ENCODE results near the gene NKX2-2.
A peak's percentile ranks its signal among the peaks of the same experiment; 100 is the strongest.

Gene NKX2-2

DNA sequence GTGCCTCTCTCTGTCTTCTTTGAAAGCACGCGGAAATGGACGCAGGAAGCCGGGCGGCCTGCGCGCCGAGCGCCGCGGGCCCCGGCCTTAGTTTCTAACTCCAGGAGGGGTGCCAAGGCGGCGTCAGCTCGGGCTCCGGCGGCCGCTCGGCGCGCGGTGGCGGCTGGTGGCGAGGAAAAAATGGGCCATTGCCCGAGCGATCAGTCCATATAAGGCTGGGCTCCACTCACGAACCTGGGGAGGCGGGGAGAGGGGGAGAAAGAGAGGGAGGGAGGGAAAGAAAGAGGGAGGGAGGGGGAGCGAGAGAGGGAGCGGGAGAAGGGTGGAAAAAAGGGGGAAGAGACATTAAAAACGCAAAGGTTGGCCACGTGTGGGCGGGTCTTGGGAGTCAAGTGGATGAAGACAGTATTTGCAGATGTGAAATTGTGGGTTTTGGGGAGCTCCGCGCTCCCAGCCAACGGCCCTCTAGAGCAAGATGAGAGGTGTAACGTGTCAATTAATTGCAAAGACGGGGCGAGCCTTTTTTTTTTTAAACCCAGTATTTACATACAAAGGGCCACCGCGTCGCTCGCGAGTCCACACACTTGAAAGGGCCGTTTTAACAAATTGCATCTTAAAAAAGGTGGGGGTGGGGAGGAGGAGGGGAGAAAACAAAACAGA, at the start of gene NKX2-2:
NKX2-2 (minus strand) TSS at position 184 of the 660 bp plus-strand sequence. CDS start 395 bp downstream, outside the sequence.
- DNase-seq (ENCODE audit: low spot score), result peak; percentile 50
- TF ChIP-seq, protein P1, sequence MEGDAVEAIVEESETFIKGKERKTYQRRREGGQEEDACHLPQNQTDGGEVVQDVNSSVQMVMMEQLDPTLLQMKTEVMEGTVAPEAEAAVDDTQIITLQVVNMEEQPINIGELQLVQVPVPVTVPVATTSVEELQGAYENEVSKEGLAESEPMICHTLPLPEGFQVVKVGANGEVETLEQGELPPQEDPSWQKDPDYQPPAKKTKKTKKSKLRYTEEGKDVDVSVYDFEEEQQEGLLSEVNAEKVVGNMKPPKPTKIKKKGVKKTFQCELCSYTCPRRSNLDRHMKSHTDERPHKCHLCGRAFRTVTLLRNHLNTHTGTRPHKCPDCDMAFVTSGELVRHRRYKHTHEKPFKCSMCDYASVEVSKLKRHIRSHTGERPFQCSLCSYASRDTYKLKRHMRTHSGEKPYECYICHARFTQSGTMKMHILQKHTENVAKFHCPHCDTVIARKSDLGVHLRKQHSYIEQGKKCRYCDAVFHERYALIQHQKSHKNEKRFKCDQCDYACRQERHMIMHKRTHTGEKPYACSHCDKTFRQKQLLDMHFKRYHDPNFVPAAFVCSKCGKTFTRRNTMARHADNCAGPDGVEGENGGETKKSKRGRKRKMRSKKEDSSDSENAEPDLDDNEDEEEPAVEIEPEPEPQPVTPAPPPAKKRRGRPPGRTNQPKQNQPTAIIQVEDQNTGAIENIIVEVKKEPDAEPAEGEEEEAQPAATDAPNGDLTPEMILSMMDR (IDR thresholded peaks at IDR 0.05; ENCODE audit: extremely low read depth, missing control alignments), result no peak

DNA sequence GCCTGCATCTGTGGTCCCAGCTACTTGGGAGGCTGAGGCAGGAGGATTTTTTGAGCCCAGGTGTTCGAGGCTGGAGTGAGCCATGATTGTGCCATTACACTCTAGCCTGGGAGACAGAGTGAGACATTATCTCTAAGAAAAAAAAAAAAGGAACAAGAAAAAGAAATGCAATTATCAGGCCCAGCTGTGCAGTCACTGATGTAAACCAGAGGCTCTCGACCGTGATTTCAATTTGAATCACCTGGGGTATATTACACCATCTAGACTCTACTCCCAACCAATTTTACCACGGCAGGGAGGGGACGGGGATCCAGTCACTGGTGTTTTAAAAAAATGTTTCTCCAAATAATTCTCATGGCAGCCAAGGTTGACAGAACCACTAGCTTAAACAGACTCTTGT, 48.8 kb upstream of the NKX2-2 start:
- TF ChIP-seq, protein P1 (IDR thresholded peaks at IDR 0.05; ENCODE audit: extremely low read depth, missing control alignments), result no peak
- no peak for DNase-seq (ENCODE audit: low spot score)

DNA sequence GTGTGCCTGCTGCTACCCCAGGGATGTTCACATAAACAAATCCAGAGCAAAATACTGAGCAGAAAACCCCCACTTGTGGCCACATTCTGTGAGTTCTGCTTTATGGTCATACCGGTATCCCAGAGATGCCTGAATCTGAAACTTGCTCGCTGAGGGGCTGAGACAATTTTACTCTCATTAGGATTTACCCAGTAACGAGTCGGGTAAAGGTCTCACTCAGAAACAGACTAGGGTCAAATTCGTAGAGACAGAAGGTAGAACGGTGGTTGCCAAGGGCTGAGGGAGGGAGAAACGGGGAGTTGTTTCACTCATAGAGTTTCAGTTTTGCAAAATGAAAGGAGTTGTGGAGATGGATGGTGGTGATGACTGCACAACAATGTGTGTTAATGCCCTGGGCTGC, 45.4 kb upstream of the NKX2-2 start:
- TF ChIP-seq, protein P1 (IDR thresholded peaks at IDR 0.05; ENCODE audit: extremely low read depth, missing control alignments), result no peak
- no peak for DNase-seq (ENCODE audit: low spot score)

DNA sequence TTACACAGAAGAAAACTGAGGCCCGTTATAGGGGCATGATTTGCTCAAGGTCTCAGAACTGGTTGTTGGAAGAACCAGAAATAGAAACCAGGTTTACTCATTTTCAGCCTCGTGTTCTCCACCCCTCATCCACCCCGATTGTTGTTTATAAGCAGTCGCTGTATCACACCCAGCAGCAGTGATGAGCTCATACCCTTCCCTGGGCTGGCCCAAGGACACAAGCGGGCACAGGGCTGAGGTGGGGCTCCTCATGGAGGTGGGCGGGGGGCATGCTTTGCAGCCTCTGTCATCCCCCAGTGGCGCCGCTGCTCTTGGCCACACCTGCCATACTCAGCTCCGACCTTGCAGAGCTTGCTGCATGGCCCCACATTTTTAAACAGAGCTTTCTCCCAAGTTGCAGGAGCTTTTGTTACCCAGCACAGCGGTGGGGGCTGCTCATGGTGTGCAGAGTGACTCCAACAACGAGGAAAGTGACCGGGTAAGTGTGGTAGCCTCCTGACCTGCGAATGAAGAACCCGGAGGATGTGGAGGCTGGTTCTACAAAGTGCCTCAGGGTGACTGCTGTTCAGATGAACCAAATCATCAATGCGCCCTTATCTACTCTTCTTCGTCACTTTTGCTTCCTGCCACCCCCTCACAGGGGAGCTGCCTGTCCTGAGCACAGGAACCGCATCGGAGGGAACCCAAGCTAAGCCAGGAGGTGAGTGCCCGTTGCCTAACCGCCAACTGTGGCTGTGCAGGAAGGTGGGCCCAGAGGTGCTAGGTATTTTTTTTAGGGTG, 43.6 kb upstream of the NKX2-2 start:
- TF ChIP-seq, protein P1 (IDR thresholded peaks at IDR 0.05; ENCODE audit: extremely low read depth, missing control alignments), result no peak
- DNase-seq (ENCODE audit: low spot score), result no peak

DNA sequence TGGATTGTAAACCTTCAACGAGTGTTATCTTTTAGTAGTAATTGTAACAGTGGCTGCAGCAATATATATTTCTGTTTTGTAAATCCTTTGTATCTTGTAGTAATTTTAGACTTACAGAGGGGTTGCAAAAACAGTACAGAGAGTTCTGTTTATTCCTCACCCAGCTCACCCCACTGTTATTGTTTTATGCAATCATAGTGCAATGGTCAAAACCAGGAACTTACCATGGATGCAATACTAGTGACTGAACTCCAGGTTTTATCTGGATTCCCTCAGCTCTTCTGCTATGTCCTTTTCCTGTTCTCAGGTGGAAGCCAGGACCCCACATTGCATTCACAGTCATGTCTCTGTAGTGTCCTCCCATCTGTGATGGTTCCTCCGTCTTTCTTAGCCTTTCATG, 42.5 kb upstream of the NKX2-2 start:
- TF ChIP-seq, protein P1 (IDR thresholded peaks at IDR 0.05; ENCODE audit: extremely low read depth, missing control alignments), result no peak
- no peak for DNase-seq (ENCODE audit: low spot score)

DNA sequence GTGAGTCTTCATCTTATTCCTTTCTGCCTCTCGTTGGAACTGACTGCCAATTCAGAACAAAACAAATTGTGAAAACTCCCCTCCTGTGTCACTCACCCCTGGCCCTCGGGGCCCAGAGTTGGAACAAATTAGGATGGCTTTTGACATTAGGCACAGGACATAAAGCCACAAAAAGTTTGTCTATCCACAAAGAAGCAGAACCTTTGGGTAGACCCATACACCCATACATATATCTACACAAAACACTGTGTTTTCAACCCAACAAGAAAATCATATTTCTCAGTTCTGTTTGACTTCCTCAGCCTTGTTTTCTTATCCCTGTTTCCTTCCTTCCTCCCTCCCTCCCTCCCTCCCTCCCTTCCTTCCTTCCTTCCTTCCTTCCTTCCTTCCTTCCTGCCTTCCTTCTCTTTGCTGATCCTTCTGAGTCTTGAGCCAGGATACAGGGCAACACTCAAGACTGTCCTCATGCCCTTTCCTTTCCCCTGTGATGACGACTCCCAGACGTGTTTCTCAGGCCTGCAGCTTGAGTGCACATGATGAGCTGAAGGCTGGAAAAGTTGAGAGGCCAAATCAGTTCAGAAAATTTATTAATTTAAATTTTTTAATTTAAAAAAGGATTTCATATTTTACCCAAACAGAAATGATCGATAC, 41.7 kb upstream of the NKX2-2 start:
- no peak for DNase-seq (ENCODE audit: low spot score)

More for the DNA sequence above, 41.7 kb upstream of the NKX2-2 start:
- TF ChIP-seq, protein P1 (IDR thresholded peaks at IDR 0.05; ENCODE audit: extremely low read depth, missing control alignments), result no peak

All from GM20000 (cell line).